ENCODE data around the gene EEF1AKMT3. TPM values are rescaled to one million over a fixed set of nuclear protein-coding genes. Genes with fewer than 3 reads are reported as not detected.

Gene EEF1AKMT3
- total RNA-seq, 1 experiment from 2014 or later: 7.9 TPM

DNA sequence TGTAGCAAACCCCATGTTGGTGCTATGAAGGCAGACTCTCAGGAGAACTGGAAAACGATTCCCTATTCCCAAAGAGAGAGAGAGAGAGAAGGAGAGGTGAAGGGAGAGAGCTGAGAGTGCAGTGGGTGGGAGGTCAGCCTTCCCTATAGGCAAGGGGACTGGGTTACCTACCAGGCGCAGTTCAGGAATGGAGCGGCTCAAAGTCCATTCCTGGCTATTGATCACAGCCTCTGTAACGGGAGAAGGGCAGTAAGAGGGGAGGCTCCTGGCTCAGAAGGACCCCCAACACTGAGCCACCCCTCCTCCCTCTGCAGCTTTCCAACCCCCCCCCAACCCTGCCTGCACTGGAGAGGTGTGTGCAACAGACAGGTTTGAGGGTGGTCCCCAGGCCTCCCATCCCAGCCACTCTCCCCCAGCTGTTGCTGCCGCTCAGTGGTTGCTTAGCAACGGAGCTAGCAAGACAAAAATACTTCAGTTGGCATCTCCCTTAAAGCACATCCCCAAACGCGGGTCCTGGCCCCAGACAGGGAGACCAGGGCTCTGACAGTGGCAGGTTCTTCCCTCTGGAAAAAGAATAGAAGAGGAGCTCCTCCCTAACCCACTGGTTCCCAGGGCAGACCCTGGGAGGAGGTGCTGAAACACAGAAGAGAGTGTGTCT lies 37.1 kb upstream of the EEF1AKMT3 start:
- DNase-seq (ENCODE audit: low spot score): no peak

DNA sequence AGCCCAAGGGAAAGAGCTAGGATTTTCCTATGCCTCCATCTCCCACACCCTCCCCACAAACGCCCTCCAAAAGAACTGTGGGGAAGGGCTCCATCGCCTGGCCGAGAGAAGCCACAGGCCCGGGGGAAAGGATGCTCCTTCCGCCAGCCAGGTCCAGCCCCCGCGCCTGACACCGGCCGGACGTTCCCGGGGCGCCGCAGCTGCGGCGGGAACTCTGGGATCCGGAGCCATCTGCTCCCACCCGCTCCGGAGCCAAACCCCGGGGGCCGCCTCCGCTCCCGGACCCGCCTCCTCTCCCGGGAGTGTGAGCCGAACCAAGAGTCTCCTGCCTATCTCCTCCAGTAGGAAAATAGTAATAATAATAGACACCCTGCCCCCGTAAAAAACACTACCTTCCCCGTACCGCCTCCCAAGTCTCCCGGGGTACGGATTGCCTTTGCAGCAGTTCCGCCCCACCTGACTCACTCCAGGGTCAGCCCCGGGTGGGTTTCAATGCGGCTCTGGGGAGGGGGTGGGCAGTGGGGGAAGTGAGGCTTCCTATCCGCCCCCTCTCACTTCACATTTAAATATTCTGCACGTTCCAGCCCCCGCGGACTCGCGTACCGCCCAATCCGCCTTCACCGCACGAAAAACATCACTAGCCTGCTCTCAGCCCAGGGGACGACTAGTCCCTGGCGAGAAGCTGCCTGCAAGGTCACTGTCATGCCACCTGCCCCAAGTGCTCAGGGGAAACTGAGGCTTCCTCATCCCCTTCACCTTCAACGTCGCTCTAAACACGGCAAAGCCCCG lies 36.3 kb upstream of the EEF1AKMT3 start:
- DNase-seq (ENCODE audit: low spot score): no peak

DNA sequence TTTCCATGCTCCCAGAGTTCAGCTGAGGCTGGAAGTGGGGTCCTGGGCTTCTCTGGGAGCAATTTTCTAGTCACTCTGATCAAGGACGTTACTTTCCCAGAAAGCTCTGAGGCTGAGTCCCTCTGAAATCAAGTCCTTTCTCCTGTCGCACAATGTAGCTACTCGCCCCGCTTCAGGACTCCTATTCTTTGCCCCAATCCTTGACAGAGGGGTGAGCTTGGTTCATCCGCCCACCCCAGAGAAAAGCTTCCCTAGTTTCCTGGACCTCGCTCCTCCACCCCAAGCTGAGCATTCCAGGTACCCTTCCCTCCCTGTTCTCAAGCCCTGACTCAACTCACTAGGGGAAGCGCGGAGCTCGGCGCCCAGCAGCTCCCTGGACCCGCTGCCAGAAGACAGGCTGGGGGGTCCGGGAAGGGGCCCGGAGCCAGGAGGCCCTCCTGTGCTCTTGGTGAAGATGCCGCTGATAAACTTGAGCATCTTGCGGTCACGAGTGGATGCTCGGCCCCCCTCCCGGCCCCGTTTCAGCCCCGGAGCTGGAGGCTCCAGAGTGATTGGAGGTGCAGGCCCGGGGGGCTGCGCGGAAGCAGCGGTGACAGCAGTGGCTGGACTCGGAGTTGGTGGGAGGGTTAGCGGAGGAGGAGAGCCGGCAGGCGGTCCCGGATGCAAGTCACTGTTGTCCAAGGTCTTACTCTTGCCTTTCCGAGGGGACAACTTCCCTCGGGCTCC lies 35.5 kb upstream of the EEF1AKMT3 start:
- no peak for DNase-seq (ENCODE audit: low spot score)

DNA sequence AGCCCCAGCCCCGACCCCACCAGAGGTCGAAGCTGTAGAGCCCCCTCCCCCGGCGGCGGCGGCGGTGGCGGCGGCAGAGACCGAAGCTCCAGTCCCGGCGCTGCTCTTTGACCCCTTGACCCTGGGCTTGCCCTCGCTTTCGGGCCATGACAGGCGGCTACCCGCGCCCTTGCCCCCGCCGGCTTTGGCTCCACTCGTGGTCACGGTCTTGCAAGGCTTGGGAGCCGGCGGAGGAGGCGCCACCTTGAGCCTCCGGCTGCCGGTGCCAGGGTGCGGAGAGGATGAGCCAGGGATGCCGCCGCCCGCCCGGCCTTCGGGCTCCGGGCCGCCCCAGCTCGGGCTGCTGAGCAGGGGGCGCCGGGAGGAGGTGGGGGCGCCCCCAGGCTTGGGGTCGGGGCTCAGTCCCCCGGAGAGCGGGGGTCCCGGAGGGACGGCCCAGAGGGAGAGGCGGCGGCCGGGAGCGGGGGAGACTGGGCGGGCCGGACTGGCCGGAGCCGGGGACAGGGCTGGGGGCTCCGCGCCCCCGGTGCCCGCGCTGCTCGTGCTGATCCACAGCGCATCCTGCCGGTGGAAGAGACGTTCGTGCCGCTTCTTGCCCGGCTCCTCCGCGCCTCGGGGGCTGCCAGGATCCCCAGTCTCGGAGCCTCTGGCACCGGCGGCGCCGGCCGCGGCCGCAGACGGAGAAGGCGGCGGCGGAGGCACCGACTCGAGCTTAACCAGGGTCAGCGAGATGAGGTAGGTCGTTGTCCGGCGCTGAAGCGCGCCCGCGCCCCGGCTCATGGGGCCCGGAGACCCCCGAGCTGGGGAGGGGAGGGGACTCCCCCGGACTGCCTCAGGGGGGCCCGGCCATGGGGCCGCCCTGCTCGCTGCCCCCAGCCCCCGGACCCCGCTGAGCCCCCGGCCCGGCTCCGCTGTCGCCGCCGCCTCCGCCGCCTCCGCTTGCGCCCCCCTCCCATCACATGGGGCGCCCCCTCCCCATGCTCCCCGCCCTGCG lies 34.6 kb upstream of the EEF1AKMT3 start:
- DNase-seq (ENCODE audit: low spot score): no peak

DNA sequence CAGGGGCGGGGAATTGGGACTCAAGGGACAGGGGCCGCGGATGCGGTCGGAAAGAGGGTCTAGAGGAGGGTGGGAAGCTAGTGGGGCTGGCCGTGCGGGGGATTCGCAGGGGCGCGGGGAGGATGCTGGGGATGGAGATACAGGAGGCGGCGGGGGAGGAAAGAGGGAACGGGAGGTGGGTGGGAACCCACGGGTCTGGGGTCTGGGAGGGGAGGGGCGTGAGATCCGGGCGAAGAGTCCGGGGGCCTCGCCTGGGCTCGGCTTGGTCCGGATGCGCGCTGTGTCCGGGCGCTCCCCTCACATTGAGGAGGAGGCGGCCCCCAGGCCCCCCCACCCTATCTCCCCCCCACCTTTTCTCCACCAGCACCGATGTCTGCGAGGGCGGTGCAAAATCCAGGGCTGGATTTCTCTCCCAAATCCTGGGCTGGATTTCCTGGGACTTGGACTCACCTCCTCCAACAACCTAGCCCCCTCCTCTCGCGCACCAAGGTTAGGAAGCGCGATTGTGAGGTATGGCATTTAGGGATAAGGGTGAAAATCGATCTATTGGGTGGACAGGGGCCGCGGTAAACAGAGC lies 33.7 kb upstream of the EEF1AKMT3 start, which contains the start of gene AGAP2:
Gene AGAP2 (minus strand): TSS at position 82 of the 577 bp plus-strand sequence. CDS start 496 bp downstream, outside the sequence.
- DNase-seq (ENCODE audit: low spot score): no peak

DNA sequence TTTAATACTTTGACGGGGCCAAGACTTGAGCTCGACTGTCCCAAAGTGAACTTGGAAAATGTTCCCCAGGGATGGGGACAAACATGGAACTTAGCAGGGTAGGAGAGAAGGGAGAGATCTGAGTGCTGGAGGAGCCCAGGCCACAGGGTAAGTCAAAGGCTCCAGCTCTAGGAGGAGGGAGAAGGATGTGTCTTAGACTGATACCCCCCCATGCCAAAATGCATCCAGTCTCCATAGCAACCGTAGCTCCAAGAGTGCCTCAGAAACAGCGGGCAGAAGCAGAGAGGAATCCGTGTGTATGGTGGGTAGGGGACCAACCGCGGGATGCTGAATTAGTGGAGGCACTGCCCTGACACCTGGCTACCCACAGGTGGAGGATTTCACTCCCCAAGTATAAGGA lies 33.0 kb upstream of the EEF1AKMT3 start:
- no peak for DNase-seq (ENCODE audit: low spot score)

DNA sequence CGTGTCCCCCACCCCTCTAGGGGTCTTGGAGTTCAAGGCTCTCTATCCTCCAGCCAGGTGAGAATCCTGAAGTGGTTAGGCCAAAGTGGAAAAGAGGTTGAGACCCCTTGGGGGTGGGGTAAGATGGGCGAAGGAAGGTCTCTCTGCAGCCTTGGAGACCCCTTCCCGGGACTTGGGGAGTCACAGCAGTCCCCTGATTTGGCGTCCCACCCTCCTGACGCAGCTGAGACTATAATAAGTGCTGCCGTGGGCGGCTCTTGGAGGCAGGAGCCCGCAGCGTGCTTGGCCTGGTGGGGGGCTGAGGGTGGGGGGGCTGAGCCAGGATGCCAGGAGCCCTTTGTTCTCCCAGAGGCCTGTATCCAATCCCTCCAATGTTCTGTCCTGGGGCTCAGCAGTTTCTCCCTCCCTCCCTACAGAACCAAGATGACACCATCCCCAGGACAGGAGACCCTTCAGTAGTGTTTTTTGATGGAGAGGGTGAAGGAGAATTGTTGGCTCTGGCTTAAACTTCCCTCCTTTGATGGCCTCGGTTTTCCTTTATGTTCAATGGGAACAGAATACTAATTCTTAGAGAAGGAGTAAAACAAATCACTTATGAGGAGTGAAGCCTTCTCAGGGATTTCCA lies 32.4 kb upstream of the EEF1AKMT3 start:
- DNase-seq (ENCODE audit: low spot score): no peak

DNA sequence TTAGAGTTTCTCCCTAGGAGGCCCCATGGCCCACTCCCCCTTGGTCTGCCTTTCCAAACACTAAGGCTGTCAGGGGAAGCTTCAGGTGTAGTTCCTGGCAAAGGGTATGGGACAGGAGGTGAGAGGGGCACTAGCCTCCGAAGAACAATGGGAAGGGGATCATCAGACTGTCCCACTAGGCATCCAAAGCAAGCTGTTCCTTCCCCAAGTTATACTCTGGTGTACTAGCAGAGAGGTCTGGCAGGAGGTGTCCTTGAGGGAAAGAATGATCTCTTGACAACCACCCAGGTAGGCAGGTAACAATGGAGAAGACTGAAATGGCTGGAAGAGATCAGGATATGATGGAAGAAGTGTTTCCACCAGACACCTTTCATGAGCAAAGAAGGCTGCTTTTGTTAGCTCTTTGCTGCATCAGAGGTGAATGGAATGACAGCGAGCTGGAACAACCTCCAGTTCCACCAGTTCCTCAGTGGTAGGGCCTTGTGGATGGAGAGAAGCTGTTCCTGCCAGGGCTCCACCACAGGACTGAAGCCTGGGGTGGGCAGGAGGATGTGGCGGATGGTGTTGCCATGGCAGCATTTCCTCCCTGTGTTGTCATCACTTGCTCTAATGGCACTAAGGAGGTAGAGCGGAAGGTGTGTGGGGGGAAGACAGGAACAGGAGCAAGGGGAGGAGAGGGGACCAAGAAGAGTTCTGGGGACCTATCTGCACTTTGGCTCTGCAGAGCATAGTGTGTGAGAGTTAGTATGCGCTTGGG lies 31.6 kb upstream of the EEF1AKMT3 start:
- DNase-seq (ENCODE audit: low spot score): no peak

DNA sequence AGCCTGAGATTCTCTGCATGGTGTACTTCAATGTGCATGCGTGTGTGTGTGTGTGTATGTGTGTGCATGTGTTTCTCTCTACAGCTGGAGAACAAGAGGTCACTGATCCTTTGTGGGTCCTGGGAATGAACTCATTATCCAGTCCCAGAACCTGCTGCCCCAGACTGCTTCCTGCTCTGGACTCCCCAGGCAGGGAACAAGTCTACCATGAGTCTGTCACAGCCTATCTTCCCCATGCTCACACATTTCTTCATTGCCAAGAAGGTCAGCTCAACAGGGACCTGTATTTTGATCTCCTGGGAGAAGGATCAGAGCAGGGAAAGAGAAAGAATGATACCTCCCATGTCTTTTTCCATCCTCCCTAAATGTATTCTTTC lies 31.0 kb upstream of the EEF1AKMT3 start:
- no peak for DNase-seq (ENCODE audit: low spot score)

DNA sequence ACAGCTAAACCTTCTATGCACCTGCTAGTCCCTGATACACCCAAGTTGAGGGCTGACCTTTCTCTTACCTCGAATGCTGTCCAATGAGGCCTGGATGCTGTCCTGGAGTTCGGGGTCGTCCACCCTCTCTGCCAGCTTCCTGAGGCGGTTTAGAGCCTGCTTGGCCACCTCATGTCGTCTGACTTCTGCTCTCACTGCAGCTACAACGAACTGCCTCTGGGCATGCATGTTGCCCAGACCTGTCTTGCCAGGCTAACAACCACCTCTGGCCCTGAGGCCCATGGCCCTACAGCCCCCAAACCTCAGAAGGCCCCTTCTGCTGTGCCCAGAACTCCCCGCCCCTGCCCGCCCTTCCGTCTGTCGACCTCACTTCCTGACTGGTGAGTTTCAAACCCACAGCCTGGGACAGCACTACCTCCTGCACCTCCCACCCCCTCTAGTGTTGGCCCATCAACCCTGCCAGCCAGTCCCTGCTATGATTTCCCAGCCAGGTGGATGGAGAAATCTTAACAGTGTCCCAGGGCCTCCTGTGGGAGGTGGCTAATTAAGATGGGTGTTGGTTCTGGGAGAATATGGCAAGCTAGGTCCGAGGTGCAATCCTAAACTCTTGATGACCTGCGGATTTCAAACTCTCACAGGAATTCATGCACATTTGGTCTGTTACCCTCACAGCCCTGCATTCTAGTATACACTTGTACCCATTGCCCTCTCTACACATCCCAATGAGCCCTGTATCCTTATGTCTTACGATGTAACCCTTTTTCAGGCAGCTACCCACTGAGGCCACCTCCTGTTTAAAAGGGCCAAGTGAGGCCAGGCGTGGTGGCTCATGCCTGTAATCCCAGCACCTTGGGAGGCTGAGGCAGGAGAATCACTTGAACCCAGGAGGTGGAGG lies 30.3 kb upstream of the EEF1AKMT3 start:
- DNase-seq (ENCODE audit: low spot score): no peak

DNA sequence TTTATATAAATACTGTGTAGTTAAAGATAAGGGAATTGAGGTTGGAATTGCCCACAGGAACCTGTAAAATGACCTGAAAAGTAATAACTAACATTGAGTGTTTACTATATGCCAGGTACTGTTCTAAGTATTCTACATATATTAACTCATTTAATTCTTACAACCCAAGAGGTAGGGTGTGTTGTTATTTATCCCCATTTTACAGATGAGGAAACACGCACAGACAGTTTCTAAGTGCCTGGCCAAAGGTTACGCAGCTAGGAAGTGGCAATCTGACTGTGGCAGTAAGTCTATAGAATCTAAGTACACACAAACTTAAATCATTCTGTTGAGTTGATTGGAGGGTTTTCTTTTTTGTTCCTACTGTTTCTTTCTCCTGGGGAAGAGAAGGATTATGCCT lies 28.6 kb upstream of the EEF1AKMT3 start:
- no peak for DNase-seq (ENCODE audit: low spot score)

DNA sequence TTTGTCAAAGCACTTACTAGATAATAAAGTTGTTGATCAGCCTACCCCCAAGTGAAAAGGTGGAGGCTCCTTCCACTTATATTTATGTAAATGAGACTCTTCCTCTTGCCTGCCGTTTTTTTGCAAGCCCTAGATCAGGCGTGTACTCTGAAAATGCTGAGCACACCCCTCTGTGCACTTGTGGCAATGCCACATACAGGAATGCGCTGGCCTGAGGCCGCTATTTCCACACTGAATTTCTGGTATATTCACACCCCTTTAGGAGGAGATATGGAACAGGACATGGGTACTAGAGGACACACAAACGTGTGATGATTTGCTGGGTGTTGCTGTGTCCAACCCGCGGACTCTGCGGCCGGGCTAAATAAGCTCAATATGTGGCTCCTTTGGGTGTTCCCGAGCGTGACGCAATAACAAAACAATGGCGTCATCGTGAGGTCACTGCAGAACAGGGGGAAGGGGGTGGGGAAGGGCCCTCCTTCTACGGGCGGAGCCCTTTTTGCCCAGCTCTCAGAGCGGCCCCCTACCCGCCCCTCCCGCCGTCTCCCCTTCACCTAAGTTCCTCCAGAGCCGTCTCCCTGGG lies 28.1 kb upstream of the EEF1AKMT3 start:
- DNase-seq (ENCODE audit: low spot score): peak; percentile 67

DNA sequence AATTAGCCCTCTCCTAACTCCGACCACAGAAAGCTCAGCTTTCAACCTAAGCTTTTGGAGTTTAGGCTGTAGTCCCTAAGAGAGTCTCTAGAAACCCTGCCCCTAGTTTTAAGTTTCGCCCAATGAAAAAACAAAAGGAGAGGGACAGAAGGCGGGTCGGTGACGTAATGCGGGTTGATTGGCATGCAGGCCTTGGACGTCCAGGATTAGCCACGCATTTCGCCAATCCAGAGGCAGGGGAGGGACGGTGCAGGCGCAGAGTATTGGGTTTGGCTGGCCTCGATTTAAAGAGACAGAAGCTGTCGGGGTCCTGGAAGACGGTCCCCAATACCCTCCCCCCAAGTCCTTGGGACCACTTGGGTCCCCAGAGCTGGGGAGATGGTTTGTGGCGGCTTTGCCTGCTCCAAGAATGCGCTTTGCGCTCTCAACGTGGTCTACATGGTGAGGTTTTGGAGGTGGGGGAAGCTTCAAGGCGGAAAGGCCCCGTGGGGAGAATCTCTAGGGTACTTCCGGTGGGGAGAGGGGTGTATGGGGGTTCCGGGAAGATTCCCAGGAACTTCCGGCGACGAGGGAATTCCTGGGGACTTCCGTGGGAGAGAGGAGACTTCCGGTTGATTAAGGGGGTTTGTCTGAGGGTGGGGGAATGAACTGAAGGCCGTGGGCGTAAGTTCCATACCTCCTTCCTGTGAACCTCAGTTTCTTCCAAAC lies 27.5 kb upstream of the EEF1AKMT3 start, which contains the start of gene TSPAN31:
Gene TSPAN31 (plus strand): TSS at position 263 of the 708 bp plus-strand sequence. CDS start 116 bp downstream, at position 379.
- DNase-seq (ENCODE audit: low spot score): peak; percentile 96

DNA sequence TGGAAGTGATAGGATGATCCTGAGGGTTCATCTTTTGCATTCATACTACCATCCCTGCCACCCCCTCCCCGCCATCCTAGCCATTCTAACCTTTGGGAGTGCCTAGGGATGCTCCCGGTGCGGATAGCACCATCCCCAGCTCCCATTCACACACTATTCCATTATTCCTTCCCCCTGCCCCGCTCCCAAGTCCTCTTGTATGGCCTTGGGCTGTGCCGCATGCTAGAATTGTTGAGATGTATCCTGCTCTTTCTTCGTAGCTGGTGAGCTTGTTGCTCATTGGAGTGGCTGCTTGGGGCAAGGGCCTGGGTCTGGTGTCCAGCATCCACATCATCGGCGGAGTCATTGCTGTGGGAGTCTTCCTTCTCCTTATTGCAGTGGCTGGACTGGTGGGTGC lies 26.9 kb upstream of the EEF1AKMT3 start:
- no peak for DNase-seq (ENCODE audit: low spot score)

DNA sequence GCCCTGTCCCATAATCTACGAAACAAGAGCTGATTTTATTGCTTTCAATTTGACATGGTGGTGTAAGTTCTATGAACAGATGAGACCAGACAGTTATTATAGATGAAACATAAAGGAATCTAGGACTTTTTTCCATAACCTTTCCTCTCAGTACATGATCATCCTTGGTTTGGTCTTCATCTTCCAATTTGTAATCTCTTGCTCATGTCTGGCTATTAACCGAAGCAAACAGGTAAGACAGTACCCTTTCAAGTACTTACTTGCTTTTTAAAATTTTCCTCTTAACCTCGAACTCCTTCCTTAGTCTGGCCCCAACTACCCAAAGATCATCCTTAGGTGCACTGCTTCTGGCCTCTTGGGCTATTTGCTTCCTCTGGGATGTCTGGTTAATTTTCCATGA lies 26.4 kb upstream of the EEF1AKMT3 start:
- no peak for DNase-seq (ENCODE audit: low spot score)

DNA sequence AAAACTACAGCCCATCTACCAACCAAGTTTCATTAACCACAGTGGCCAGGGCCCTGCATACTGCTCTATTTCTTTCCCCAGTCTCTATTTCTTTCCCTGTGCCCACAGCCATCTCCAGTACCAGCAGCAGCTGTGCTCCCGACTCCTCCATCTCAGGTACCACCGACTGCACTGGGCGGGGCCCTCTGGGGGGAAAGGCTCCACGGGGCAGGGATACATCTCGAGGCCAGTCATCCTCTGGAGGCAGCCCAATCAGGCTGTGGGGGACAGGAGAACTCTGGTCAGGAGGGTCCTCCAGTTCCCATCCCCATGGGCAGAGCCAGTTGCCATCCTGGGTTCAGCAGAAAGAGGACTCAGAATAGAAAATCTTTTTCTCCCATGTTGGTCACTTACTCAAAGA lies 23.4 kb upstream of the EEF1AKMT3 start:
- DNase-seq (ENCODE audit: low spot score): no peak

DNA sequence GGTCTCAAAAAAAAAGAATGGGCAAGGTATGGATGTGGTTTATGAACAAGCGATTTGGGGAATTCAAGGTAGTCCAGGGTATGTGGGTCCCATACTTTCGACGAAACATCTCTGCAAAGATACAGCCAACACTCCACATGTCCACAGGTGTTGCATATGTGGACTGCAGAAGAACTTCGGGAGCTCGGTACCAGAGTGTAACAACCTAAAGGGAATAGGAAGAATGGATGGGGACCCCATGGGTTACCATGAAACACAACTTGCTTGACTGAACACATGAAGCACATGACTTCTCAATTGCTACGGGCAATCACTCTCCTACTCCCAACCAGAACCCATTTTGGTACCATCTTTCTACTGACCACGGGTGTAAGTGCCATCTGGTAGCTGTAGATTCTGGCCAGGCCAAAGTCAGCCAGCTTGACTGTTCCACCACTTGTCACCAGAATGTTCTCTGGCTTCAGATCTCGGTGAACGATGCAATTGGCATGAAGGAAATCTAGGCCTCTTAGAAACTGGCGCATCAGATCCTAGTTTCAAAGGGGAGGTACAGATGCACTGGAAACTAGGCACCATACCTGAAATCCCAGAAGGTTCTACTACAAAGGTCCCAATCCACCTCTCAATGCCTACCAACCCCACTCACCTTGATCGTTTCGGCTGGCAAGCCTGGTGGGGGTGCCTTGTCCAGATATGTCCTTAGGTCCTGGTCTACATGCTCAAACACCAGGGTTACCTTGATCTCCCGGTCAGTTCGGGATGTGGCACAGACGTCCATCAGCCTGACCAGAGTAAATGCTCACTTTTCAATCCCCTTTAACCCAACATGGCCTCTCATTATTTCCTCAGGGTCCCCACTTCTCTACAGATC lies 21.6 kb upstream of the EEF1AKMT3 start:
- no peak for DNase-seq (ENCODE audit: low spot score)

Measured in H4 (cell line).